Pons (tissue), 1 donor: ENCODE data around the gene CCDC13.
"Not testable (repeated sequence)": the region's sequence is repeated elsewhere in the genome, so short reads cannot be mapped to it uniquely, and the experiment has no call there.

Experiments used
- DNase-seq: peaks from one replicate; pipeline ENCODE4 v3.0.0-alpha.2; 2016; ENCODE audit warnings: low spot score

CCDC13 gene, protein sequence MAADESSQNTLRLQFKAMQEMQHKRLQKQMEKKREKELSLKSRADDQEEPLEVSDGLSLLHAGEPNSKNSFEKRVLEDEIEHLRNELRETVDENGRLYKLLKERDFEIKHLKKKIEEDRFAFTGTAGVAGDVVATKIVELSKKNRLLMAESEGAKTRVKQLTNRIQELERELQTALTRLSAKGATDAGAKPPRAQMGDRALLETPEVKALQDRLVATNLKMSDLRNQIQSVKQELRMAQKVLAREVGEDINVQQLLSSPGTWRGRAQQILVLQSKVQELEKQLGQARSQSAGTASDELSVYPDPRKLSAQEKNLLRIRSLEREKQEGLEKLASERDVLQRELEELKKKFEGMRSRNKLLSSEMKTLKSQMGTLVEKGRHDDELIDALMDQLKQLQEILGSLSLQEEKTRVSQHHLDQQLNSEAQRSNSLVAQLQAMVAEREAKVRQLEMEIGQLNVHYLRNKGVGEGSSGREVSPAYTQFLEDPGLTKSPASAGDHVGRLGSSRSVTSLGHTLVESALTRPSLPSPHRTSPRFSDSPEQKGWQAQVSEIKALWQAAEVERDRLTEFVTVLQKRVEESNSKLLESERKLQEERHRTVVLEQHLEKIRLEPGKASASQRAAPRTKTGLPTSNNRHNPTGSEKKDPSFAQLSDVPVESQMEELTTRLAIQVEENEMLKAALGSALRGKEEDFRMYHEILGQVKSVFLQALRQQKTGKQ

DNA sequence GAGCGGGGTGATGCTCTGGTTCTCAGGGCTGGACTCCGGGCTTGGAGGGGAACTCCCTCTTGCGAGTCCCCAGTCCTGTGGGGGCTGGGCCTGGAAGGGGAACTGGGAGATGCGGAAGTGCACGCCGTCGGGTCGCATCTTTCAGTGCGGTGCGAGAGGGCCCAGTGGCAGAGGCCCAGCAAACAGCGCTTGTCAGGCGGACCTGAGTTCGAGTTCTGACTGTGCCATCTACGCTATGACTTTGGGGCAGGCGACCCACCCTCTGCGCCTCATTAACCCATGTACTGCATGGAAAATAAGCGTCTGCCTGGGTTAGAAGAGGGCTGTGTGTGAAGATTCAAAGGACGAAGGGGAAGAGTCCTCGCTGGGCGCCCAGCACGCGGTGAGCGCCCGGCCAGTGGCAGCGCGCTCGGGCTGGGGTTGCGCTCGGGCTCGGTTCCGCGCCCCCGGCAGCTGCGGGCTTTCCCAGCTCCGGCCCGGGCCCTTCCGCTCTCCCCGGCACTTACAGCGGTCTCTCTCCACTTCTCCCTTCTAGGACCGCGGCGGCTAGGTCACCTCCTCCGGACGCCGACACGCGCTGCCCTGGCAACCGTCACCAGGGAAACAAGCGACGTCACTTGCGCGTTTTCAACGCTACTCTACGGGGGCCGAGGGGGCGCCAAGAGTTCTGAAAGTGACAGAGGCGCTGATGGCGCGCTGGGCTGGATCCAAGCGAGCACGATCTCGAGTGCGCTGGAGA lies at the start of gene CCDC13:
CCDC13 (minus strand) TSS at position 584 of the 739 bp plus-strand sequence. CDS start 14,908 bp downstream, outside the sequence.
- DNase-seq: peak; percentile 90

DNA sequence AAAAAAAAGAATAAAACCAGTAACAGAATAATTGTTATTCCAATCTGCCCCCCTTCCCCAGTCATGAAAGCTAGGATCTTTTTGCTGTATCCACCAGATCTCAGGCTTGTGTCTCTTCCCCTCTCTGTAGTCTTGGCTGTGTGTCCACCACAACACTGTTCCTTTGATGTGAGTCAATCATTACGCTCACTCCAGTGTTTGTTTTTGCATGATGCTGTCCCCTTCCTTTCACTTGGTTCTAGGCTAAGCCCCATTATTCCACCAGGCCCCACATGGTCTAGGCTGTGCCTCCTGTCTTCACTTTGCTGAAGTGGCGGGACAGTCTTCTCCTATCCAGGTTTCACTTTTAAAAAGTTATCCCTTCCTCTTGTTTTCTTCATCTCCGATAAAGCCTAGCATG lies 49.8 kb upstream of the CCDC13 start:
- no peak for DNase-seq

DNA sequence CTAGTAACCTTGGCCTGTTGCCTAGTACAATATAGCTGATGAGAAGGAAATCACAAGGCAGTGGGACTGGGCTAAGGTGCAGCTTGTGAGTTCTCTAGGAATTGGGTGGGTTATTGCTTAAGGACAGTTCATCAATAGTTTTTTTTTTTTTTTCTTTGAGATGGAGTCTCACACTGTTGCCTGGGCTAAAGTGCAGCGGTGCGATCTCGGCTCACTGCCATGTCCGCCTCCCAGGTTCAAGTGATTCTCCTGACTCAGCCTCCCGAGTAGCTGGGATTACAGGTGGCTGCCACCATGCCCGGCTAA lies 47.6 kb upstream of the CCDC13 start:
- no peak for DNase-seq

DNA sequence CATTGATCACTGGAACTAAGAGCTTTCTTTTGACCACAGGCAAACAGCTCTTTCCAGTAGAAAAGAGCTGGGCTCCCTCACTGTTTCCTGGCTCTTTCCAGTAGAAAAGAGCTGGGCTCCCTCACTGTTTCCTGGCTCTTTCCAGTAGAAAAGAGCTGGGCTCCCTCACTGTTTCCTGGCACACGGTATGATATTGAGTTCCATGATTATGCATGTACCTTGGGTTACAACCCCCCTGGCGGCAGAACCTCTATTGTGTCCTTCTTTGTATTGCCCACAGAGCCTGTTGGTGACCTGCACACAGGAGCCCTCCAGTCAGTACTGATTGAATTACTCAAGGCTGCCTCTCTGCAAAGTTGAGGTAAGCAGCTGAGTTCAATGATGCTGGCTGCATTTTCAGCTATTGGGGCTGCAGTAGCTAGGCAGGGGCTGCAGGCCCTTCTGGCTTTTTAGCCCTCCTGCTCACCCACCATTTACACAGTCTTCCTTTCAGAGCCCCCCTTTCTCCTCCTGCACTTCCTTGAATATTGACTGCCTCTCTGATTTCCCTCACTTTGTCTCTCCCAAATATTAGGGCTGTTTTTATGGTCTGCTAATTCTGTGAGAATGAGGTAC lies 46.4 kb upstream of the CCDC13 start:
- DNase-seq: no peak

DNA sequence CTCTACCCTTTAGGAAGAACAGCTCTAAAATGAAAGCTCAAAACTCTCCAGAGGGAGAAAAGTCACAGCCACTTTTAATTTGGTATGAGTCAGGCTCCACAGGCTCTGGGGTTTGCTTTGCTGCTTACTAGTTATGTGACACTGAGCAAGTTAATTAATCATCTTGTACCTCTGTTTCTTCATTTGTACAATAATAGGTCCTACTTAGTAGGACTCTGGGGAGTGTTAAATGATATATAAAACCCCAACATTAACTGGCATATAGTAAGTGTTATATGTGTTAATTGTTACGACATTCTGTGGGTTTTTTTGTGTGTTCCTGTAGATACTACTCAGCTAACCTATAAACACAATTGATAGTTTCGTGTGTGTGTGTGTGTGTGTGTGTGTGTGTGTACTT lies 42.8 kb upstream of the CCDC13 start:
- DNase-seq: no peak

DNA sequence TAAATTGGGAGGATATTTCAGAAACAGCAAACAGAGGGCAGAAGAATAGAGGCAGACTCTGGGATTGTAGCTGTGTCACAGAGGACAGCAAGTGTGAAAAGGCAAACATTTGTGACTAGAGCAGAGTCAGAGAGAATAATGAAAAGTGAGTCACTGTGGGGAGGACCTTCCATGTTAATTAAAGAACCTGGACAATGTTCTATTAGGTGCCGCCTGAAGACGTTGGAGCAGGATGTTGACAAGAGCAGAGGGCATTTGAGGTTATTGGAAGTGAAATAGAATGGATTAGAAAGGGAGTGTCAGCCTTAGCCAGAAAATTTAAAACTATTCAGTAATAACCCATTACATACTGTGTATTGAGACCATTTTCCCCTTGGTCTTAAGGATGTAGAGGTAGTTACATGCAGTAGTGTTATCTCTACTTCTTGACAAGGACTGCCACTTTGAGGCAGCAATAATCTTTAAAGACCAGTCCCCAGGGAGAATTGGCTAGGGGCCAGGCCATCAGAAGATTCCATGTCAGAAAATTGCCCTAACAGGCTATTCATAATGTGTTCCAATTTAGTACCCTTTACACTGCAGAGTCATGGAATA lies 42.0 kb upstream of the CCDC13 start:
- DNase-seq: no peak

DNA sequence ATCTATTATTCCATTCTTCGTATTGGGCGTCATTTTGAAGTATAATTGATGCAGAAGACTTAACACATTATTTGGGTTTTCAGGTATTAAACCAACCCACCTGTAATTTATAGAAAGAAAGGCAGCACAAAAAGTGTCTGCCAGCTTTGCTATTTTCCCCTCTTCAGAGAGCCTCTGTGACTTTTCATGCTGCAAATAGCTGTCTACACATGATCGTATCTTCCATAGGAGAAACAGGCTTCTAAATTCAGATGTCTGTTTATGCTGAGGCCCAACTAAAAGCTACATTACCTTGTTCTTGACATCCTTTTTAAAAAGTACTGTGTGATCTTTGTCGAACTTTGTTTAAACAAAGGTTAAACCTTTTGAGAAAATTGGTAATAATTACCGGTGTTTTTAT lies 41.2 kb upstream of the CCDC13 start:
- DNase-seq: no peak

DNA sequence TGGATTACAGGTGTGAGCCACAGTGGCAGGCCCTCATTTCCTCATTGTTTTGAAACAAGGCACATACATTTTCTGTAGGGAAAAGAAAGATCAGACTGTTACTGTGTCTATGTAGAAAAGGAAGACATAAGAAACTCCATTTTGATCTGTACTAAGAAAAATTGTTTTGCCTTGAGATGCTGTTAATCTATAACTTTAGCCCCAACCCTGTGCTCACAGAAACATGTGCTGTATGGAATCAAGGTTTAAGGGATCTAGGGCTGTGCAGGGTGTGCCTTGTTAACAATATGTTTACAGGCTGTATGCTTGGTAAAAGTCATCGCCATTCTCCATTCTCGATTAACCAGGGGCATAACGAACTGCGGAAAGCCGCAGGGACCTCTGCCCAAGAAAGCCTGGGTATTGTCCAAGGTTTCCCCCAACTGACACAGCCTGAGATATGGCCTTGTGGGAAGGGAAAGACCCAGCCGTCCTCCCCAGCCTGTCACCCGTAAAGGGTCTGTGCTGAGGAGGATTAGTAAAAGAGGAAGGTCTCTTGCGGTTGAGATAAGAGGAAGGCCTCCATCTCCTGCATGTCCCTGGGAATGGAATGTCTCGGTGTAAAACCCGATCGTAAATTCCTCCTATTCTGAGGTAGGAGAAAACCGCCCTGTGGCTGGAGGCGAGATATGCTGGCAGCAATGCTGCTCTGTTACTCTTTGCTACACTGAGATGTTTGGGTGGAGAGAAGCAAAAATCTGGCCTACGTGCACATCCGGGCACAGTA lies 38.2 kb upstream of the CCDC13 start:
- peak; percentile 12 for DNase-seq

DNA sequence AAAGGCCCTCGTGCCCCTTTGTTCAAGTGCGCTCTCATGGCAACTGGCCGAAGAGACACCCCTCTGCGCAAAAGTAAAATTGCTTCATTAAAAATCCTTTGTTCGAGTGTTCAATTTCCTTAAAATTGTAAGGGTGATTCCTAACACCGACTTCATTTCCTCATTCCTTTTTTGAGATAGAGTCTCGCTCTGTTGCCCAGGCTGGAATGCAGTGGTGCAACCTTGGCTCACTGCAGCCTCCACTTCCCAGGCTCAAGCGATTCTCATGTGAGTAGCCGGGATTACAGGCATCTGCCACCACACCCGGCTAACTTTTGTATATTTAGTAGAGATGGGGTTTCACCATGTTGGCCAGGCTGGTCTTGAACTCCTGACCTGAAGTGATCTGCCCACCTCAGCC lies 37.7 kb upstream of the CCDC13 start:
- not testable (repeated sequence) for DNase-seq

DNA sequence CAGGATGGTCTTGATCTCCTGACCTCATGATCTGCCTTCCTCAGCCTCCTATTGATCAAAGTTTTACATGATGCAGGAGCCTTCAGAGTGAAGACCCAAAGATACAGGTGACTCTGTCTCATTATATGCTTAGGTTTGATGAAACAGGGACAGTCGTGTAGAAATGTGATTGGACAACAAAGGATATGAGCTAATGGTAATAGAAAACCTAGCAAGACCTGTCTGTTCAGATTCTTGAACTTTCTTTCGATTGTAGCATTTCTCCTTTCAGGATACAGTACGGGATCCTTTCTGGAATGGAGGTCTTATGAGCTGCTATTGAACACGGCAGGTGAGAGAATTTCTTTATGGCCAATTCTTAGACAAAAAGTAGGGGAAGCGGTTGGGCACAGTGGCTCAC lies 36.1 kb upstream of the CCDC13 start, which contains the start of gene ACKR2:
ACKR2 (plus strand) TSS at position 244 of the 400 bp plus-strand sequence. CDS start 55,058 bp downstream, outside the sequence.
- no peak for DNase-seq

DNA sequence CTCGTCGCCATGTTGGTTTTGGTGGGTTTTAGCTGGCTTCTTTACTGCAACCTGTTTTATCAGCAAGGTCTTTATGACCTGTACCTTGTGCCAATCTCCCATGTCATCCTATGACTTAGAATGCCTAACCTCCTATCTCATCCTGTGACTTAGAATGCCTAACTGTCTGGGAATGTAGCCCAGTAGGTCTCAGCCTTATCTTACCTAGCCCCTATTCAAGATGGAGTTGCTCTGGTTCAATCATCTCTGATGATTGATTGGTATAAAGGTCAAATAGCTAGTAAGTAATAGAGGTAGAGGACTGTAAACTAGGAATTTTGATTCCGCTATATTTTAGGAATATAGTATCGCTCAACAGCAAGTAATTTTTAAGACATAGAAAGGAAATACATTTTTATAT lies 34.9 kb upstream of the CCDC13 start:
- DNase-seq: no peak

DNA sequence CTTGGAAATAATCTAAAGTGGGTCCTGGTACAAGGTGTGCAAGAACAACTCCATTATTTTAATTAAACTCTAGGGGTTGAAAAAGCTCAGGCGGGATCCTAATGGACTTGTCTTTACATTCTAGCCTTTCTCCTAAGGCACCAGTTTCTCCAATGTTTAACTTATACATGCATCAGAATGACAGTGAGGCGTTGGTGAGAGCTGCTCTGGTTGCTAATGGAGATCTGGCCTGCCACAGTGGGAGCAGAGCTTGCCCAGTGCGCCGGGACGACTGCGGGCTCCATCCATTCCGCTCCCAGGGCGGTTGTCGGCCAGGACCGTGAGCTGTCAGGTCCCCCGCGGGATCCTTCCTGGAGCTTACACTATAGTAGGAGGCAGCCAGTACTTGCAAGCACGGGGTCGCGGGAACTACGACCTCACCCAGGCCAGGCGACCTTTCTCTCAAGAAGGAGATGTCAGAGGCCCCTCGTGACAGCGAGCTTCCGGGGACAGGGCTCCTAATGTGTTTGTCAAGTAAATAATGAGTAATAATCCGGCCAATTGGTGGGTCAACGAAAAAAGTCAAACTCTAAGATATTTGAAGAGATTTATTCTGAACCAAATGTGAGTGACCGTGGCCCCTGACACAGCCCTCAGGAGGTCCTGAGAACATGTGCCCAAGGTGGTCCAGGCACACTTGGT lies 32.2 kb upstream of the CCDC13 start:
- peak; percentile 30 for DNase-seq

DNA sequence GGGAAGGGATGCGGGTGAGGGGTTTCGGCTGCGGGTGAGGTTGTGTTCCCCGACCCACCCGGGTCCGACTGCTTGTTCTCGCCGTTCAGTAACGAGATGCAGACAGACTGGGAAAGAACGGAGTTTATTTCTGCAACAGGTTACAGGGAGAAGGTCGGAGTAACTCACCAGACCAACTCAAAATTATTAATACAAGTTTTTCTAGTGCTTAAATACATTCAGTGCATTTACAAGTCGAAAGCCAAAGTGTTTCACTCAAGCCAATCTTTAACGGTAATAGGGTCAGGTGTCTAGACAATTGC lies 31.7 kb upstream of the CCDC13 start:
- no peak for DNase-seq

DNA sequence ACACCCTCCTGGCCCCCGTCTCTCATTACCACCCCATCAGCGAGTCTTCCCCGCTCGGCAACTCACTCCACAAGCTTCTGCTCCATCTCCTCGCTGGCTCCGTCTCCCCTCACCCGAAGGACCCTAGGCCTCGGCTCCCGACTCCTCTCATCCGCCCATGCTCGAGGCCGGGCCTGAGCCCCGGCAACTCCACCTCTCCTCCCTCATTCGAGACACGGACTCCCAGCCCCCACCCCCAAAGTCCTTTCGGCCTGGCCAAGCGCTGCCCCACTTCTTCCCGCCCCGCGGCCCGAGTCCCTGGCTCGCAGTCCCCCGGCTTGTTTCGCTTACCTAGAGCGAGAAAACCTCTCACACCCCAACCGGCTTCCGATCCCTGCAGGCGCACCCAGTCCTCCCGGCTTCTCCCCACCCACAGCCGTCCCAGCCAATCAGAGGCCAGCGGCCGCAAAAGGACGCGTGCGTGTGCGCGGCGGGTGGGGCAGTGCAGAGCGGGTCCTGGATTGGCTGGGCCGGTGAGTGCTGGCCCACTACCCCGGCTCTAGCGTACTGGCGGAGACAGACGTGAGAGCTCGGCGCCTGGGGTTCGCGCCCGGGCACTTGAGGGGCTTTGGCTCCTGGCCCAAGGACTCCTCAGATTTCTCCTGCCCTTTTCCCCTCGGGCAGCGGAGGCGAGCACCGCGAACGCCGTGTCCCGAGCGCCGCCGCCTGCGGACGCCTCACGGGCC lies 31.2 kb upstream of the CCDC13 start, which contains the start of gene HIGD1A:
HIGD1A (minus strand) TSS at position 385 of the 725 bp plus-strand sequence. CDS start 10,237 bp downstream, outside the sequence.
- peak; percentile 97 for DNase-seq

DNA sequence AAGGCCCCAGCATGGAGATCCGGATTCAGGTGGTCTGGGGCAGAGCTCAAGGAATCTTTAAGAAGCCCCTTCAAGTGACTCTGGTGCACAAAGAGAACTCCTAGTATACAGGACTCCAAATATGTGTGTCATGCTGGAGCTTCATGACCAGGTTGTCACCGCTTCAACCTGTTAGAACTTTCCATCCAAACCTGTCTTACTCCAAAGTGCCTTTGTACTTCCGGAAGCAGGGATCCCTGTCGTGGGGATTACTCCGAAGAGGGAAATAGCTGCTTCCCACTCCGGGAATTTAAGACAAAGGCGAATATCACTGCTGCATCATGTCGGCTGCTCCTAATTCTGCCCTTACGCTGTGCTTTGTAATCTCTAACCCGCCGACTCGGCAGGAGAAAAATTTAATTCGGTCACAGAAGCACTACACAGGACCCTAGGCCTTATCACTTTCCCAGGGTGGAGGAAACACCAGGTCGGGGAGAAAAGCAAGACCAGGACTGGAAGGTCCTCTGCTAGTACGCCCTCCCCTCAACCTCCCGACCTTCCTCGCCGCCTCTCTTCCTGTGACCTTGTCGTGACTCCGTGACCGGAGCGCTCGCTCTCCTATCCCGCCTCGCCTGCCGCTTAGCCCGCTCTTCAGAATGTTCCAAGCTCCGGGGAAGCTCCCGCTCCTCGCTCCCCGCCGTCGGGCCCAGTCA lies 30.5 kb upstream of the CCDC13 start:
- DNase-seq: peak; percentile 45

DNA sequence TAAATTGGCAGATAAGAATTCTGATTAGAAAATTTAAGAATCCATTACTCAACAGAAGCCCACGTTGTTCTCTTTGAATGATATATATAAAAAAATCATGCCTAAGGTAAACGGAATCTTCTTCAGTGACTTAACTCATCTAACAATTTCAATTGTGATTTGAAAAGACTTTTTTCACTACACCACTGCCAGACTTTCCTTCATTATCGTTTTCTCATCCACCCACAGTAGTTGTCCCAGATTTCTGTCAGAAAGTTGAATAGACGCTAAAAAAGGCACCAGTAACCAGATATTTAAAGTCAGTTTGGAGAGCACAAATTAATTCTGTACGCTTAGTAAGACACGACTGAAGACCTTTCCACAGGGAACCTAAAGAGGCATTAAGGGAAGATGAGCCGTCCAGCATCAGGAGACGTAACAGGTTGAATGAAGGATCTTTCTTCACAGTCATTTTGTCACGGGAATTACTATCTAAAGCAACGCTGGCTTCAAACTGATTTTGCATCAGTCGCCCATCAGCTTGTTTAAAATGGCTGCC lies 29.9 kb upstream of the CCDC13 start:
- no peak for DNase-seq

DNA sequence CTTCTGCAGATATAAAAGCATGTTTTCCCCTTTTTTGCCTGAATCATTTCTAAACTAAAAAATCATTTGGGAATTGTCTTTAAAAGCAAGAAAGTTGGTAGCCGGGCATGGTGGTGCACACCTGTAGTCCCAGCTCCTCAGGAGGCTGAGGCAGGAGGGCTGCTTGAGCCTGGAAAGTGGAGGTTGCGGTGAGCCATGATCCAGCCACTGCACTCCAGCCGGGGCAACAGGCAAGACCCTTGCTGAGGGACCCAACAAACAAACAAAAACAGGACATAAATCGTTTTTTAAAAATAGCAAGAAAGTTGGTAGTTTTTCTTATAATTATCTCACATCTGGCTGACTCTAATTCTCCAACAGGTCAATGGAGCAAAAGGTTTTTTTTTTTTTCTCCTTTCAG lies 28.7 kb upstream of the CCDC13 start:
- no peak for DNase-seq

DNA sequence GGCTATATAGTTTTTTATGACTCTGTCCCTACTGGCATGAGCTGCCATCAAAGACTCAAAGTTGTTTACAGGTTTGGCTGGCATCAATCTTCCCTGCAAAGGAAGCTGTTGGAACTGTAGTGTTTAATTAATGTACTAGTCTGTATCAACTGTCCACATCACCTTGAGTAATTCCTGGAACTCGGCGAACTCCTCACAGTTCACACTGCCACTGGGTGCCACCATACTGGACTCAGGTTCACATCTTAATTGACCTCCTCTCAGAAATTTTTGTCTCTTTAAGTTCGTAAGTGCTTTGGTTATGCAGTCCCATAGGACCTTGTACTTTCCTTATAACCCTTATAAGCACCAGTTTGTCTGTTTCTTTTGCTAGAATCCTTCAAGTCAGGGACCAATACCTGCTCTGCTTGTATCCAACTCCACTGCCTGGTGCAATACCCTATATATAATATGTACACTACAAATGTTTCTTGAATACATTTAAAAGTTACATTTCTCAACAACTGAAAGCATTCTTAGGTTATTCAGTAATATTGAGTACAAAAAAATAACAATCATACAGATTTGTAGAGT lies 28.1 kb upstream of the CCDC13 start:
- DNase-seq: no peak

DNA sequence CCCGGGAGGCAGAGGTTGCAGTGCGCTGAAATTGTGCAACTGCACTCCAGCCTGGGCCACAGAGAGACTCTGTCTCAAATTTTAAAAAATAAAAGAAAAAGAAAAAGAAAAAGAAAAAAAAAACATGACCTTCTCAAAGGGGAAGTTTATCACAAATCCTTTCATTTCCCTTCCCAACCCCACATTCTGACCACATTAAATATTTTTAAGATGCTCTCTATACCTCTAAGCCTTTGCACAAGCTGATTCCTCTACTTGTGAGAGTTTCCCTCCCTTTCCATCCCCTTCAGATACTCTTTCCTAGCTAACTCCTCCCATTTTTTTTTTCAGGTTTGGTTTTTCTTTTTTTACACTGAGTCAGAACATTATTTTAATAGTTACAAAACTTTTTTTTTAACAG lies 27.2 kb upstream of the CCDC13 start:
- no peak for DNase-seq
